OCI-LY1 (cell line): Measurements from ENCODE around the gene IMMP2L.

Experiments
- H2AFZ ChIP-seq: fragments of 200-600 bp; sonication (generic), shearing (Covaris generic); 2 replicates; pipeline ENCODE4 v1.6.0; 2014; ENCODE audit warnings: antibody characterized with exemption, mild to moderate bottlenecking, low read length
- H3F3A ChIP-seq: fragments of 200-600 bp; sonication (generic), shearing (Covaris generic); 2 replicates; pipeline ENCODE4 v1.6.0; 2014; ENCODE audit warnings: mild to moderate bottlenecking, antibody characterized with exemption, low read length, moderate library complexity; ENCODE audit not compliant: insufficient read depth
- H3K27ac ChIP-seq: fragments of 200-600 bp; sonication (generic); 2 replicates; pipeline ENCODE4 v1.5.1; 2014; ENCODE audit warnings: low read length, mixed run types, mild to moderate bottlenecking, low read depth; ENCODE audit not compliant: poor library complexity, severe bottlenecking
- H3K27me3 ChIP-seq: fragments of 200-600 bp; sonication (generic); 2 replicates; pipeline ENCODE4 v1.6.0; 2014; ENCODE audit warnings: antibody characterized with exemption, mild to moderate bottlenecking, low read length, moderate library complexity; ENCODE audit not compliant: insufficient read depth
- H3K36me3 ChIP-seq: fragments of 200-600 bp; sonication (generic); 2 replicates; pipeline ENCODE4 v1.6.1; 2014; ENCODE audit warnings: mild to moderate bottlenecking, antibody characterized with exemption, low read length, moderate library complexity, mixed read lengths; ENCODE audit not compliant: insufficient read depth
- H3K4me1 ChIP-seq: fragments of 200-600 bp; sonication (generic); 2 replicates; pipeline ENCODE4 v1.5.1; 2014; ENCODE audit warnings: mild to moderate bottlenecking, low read length, moderate library complexity; ENCODE audit not compliant: insufficient read depth, severe bottlenecking
- H3K4me2 ChIP-seq: fragments of 200-600 bp; sonication (generic), shearing (Covaris generic); 2 replicates; pipeline ENCODE4 v1.6.1; 2014; ENCODE audit warnings: low read length
- H3K4me3 ChIP-seq: fragments of 200-600 bp; sonication (generic); 2 replicates; pipeline ENCODE4 v1.5.1; 2014; ENCODE audit warnings: low read length, low read depth, mild to moderate bottlenecking, mixed read lengths; ENCODE audit not compliant: poor library complexity, severe bottlenecking
- H3K79me2 ChIP-seq: fragments of 200-600 bp; shearing (Covaris generic); 2 replicates; pipeline ENCODE4 v1.6.1; 2016; ENCODE audit warnings: mixed run types, low read length, mixed read lengths; ENCODE audit not compliant: insufficient read depth
- H3K9ac ChIP-seq: fragments of 200-600 bp; sonication (generic), shearing (Covaris generic); 2 replicates; pipeline ENCODE4 v1.6.1; 2014; ENCODE audit warnings: mild to moderate bottlenecking, low read length, mixed read lengths
- H3K9me2 ChIP-seq: fragments of 200-600 bp; sonication (generic), shearing (Covaris generic); 2 replicates; pipeline ENCODE4 v1.6.1; 2014; ENCODE audit warnings: low read depth, mild to moderate bottlenecking, low read length, mixed read lengths
- H3K9me3 ChIP-seq: fragments of 200-600 bp; shearing (Covaris generic); 2 replicates; pipeline ENCODE4 v1.6.1; 2014; ENCODE audit warnings: low read length, mixed read lengths
- H4K20me1 ChIP-seq: fragments of 200-600 bp; sonication (generic), shearing (Covaris generic); 2 replicates; pipeline ENCODE4 v1.6.0; 2016; ENCODE audit warnings: mild to moderate bottlenecking, low read length; ENCODE audit not compliant: insufficient read depth
- CTCF ChIP-seq: fragments of 200-600 bp; sonication (generic), shearing (Covaris generic); IDR thresholded peaks from 2 replicates; pipeline ENCODE4 v1.5.1; 2017; ENCODE audit warnings: mild to moderate bottlenecking, antibody characterized with exemption, low read length, moderate library complexity, mixed read lengths
- EZH2 ChIP-seq: fragments of 200-600 bp; sonication (generic), shearing (Covaris generic); IDR thresholded peaks from 2 replicates; pipeline ENCODE4 v1.8.0; 2017; ENCODE audit warnings: borderline replicate concordance, mixed run types, mild to moderate bottlenecking, antibody characterized with exemption, low read length, moderate library complexity, mixed read lengths

IMMP2L gene

DNA sequence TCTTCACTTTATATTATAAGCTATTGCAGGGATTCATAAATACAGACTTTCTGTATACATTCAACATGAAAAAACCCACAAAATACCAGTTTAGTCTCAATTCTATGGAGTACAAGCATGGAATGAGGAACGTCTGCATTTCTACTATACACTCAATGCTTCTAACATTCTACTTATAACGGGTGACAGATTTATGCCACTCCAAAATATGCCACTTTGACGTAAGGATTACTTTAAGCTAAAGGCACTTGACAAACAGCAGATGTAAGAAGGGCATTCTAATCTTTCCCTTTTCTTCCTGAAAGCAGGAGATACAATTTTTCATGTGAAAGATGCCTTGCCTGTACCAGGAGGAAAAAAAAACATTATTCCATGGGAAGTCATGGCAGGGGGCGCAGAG lies 676.8 kb downstream of the IMMP2L start:
- Histone ChIP-seq H3K4me1 (peaks cover 6% of the 10 kb centered on the region), H3K9ac (no peak overlapping the region), H4K20me1 (no peaks in the 10 kb centered on the region), H3K79me2 (no peaks in the 10 kb centered on the region), H3K27me3 (no peaks in the 10 kb centered on the region), H3F3A (no peaks in the 10 kb centered on the region), H3K4me2 (no peak overlapping the region), H3K27ac (no peak overlapping the region), H3K9me2 (no peaks in the 10 kb centered on the region), H2AFZ (no peak overlapping the region), H3K4me3 (no peak overlapping the region), H3K36me3 (no peaks in the 10 kb centered on the region), H3K9me3 (no peaks in the 10 kb centered on the region)
- TF ChIP-seq CTCF (no peak), EZH2 (no peak)

DNA sequence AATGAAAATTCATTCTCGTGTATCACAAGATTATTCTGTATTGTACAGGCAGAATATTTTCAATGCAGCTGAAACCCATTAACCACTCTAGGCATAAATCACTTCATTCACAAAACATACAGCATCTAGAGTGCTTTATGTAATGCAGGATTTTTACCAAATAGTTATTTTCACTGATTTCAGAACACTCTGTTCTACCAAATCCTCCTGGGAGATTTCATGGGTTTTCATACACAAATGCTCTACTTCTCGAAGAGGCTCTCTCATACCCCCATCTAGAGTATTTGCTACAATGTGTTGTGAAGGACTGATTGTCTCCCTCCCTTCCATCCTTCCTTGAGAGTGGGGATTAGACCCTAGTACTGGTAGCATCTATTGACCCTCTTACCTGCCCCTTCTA lies 680.6 kb downstream of the IMMP2L start:
- Histone ChIP-seq H2AFZ (no peak overlapping the region), H3K4me3 (no peak overlapping the region), H3F3A (no peaks in the 10 kb centered on the region), H3K27ac (no peak overlapping the region), H3K36me3 (no peaks in the 10 kb centered on the region), H3K4me1 (no peaks in the 10 kb centered on the region), H3K79me2 (no peaks in the 10 kb centered on the region), H4K20me1 (no peaks in the 10 kb centered on the region), H3K9me2 (no peaks in the 10 kb centered on the region), H3K9ac (no peak overlapping the region), H3K9me3 (no peaks in the 10 kb centered on the region), H3K27me3 (no peaks in the 10 kb centered on the region), H3K4me2 (no peak overlapping the region)
- TF ChIP-seq EZH2, result no peak
- no peak for TF ChIP-seq CTCF

DNA sequence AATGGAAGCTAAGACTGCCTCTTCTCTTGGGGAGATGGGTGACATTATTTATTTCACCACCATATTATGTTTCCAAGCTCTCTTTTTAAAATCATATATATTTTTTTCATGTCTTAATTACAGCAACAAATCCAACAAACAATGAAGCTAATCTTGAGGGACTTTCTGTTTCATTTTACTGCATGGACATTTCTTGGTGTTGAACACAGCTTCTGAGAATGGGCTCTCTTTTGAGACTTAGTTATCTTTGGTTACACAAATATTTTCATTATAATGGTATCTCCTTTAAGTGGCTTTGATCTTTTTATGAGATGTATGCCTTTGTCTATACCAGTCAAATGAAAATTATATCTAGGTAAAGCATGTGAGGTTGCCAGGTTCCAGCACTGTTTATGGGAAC lies 681.3 kb downstream of the IMMP2L start:
- H3K79me2 ChIP-seq, result no peaks in the 10 kb centered on the region
- no peaks in the 10 kb centered on the region for H3K36me3 ChIP-seq
- H4K20me1 ChIP-seq, result no peaks in the 10 kb centered on the region

More for the DNA sequence above, 681.3 kb downstream of the IMMP2L start:
- H3F3A ChIP-seq, result no peaks in the 10 kb centered on the region
- H2AFZ ChIP-seq, result no peak overlapping the region
- H3K4me1 ChIP-seq, result no peaks in the 10 kb centered on the region
- H3K27ac ChIP-seq, result no peak overlapping the region
- H3K9ac ChIP-seq, result no peak overlapping the region
- H3K9me2 ChIP-seq, result no peaks in the 10 kb centered on the region
- no peaks in the 10 kb centered on the region for H3K27me3 ChIP-seq
- no peak for TF ChIP-seq CTCF
- TF ChIP-seq EZH2, result no peak
- no peaks in the 10 kb centered on the region for H3K9me3 ChIP-seq
- no peak overlapping the region for H3K4me2 ChIP-seq
- no peak overlapping the region for H3K4me3 ChIP-seq
